Sciatic nerve (tissue), 2 donors: Measurements from ENCODE around the gene SLC43A3. TPM values are rescaled to one million over a fixed set of nuclear protein-coding genes. Genes with fewer than 3 reads are reported as not detected.
"Not testable (repeated sequence)": the region's sequence is repeated elsewhere in the genome, so short reads cannot be mapped to it uniquely, and the experiment has no call there.

Experiments used
- ATAC-seq: fragments of 200-7000 bp; cut with Tn5 transposase; one replicate; pipeline ENCODE4 v1.9.1; 2020; ENCODE audit warnings: mild to moderate bottlenecking, moderate library complexity
- DNase-seq: peaks from one replicate; pipeline ENCODE4 v3.0.0-alpha.2; 2020; ENCODE audit warnings: low spot score
- intact Hi-C: fragments of 100-400 bp; cut with DNase I; formaldehyde crosslinking; loops from one replicate; pipeline ENCODE4 v1.14.2; 2022
- total RNA-seq: library from RNA; stranded (reverse); fragmentation: NEBNext Ultra II Directional; extraction: Animal tissue kit (Norgen Biotek cat#: 25700); gene quantifications from one replicate; pipeline ENCODE4 v1.2.1, GENCODE V29; 2021
- donor health status: DM: no; HTN: no; CAD: no.
- donor health status: DM: no; HTN: no; CAD: no.

The SLC43A3 gene
- total RNA-seq, 1 donor from 2014 or later = 75.4 TPM

DNA sequence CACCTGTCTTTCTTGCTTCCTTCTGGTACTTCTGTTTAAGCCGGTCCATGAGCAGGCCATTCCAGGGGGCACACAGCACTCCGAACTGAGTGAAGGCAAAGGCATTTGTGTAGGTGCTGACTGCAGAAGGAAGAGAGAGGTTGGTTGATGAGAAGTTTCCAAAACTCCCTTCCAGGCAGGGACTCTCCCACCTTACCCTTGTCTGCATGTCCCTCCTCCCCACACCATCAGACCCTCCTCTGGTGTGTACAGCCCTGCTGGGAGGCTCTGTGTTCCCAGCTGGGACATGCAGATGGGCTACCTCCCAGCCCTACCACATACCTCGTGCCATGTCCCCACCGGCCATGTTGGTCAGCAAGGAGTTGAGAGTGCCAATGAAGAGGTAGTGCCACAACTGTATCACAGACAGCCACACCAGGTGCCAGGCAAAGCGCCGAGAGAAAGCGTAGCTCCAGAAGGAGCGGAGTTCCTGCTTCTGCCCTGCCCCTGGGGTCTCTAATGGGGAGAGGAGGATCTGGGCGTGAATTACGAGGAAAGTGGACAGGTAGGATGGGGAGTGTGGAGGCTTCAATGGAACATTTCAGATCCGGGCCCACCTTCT lies 12.2 kb downstream of the SLC43A3 start:
- ATAC-seq = no peak
- intact Hi-C loops = loop anchor here (1.0 kb wide), 1 partner anchor 38 kb away; no protein-coding TSS in a partner anchor
- DNase-seq = no peak

DNA sequence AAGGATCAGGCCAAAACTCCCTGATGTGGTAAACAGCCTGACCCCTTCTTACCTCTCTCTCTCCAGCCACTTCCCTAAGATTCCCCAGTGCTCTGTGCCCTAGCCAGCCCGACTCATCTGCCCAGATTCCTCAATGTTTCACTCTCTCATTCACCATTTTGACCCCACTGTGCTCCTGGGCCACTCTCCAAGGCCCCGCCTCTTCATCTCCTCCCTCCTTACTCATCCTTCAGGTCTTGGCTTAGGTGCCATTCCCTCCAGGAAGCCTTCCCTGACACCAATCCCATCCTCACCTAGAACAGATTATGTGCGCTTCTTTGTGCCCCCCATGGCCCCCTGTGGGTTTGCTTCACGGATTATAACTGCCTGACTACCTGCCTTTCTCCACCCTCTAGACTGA lies 13.2 kb downstream of the SLC43A3 start:
- ATAC-seq (no peak), DNase-seq (no peak)
- intact Hi-C loops = loop anchor here (1.0 kb wide), 1 partner anchor 37 kb away; no protein-coding TSS in a partner anchor

DNA sequence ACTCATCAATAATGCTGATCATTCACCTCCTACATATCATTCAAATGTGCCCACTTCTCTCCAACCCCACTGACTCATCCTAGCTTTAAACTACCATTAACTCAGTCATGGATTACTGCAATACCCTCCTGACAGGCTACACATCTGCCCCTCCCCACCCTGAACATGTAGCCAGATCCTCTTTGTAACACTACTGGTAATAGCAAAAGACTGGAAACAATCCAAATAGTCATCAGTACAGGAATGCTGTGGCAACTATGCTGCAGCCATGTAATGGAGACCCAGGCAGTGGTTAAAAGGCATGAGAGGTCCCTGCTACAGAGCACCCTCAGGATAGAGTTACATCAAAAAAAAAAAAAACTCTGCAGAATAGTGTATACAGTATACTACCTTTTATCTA lies 16.6 kb downstream of the SLC43A3 start:
- DNase-seq (no peak), ATAC-seq (no peak)
- intact Hi-C loops = no loop called here

DNA sequence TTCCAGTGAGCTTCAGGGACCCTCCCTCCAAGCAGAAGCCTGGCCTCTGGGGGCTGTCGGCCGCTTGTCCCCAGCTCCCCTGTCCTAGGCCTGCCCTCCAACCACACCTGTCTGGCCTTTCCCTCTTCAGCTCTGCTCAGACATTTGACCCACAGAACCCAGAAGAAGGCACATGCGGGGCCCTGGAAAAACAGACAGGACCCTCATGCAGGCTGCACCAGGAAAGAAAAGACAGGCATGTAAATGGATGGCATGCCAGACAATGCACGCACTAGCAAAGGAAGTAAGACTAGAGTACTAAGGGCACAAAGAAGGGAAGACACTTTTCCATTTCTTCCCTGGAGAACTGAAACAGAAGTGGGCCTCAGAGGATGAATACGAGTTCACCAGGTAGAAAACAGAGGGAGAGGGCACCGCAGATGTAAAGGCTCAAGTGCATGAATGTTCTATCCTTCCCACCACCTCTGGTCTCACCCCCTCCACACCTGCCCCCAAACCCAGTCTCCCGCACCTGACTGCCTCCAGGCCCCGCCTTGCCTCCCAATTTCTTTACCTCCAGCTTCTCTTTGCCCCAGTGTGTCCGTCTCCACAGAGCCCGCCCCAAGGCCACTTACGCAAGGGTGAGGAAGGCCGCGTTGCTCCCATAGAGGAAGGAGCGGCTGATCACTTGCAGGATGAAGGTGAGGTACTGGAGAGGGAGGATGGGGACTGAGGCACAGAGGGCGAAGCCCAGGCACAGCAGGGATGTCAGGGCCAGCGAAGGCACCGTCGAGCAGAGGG lies 17.4 kb downstream of the SLC43A3 start:
- DNase-seq = no peak
- no peak for ATAC-seq
- intact Hi-C loops = no loop called here

DNA sequence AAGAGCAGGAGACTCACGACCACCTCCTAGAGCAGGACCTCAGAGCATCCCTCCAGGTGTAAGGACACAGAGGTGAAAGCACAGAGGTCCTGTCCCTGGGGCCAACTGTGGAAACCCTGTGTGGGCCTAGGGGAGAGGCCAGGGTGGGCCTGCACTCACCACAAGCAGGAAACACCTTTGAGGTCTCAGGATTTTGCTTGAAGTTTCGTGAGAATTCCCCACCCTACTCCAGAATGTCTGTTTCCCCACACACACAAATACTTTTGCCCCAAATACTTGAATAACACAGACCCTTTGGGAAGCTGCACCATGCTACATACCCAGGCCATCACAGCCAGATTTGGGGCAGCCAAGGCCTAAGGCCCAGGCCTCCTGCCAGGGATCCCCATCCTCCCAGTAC lies 18.1 kb downstream of the SLC43A3 start:
- ATAC-seq = no peak
- no peak for DNase-seq
- intact Hi-C loops = no loop called here

DNA sequence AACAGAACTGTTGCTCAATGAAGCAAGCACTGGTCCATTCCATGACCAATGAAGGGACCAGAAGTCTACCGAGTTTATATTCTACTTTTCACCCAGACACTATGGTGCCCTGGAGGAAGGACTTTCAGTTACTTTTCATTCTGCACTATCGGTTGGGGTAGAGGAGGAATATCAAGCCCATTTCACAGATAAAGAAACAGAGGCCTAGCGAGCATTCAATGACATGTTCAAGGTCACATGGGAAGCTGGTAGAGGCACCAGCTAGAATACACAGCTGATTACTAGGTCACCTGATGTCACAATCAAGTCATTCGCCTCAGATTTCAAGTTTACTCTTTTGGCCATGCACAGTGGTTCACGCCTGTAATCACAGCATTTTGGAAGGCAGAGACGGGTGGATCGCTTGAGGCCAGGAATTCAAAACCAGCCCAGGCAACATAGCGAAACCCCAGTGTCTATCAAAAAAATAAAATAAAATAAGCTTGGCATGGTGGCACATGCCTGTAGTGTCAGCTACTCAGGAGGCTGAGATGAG lies 18.9 kb downstream of the SLC43A3 start:
- no peak for ATAC-seq

DNA sequence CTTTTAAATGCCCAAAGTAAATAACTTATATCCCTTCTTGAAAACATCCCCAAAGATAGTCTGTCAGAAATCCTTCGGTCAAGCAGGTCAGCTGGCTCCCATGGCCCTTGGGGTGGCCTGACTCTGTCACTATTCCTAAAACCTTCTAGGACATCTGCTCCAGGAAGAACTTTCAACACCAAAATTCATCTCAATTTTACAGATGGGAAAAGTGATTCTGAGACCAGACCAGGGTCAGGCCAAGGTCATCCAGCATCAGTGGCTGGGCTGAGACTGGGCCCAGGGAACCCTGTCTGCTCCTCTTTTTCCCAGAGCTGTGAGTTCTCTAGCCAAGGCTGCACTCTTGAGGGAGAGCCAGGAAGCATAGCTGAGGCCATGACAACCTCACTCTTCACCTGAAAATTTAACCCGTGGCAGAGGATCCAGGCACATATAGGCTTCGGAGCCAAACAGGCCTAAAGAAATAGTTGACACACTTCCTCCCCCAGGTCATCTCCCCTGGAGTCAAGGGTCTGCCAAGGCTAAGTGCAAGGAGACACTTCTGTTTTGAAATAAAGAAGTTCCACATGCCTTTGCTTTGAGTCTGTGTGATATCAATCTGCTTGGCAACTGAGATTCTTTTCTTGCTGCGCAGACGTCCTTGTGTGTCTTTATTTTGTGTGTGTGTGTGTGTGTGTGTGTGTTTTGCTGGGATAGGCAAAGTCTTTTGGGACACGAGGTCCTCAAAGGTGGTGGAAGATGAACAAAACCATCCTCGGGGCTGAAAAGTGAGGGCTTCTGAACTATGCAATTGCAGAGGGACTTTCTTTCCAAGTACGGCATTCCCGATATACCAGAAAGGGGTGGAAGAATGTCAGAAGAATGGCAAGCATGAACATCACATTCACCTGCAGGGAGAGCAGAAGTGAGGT lies 19.7 kb downstream of the SLC43A3 start:
- intact Hi-C loops = no loop called here
- DNase-seq = no peak
- ATAC-seq = peak; percentile 56

More for the DNA sequence above, 18.9 kb downstream of the SLC43A3 start:
- intact Hi-C loops = no loop called here
- no peak for DNase-seq

DNA sequence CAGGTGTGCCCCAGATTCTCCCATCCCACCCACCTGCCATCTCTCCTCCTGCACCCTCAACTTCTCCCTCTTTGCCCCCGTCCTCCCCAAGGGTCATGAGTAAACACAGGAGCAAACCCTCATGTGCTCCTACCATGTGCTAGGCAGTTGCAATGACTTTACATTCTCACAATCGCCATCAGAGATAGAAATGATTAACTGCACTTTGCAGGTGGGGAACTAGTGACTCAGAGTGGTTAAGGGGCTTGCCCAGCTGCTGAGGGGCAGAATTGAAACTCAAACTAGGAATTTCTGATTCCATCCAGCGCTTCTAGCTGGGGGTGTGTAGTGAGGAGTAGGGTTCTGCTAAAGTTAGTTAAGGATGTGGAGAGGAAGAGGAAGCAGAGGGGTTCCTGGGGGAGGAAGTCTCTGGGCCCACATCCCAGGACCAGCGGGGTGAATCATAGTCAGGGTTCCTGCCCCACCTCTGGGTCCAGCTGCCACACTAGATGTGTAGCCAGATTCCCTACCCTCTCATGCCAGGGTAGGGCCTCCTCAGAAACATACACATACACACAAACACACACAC lies 20.5 kb downstream of the SLC43A3 start:
- no peak for DNase-seq
- intact Hi-C loops = no loop called here
- ATAC-seq = peak; percentile 46

DNA sequence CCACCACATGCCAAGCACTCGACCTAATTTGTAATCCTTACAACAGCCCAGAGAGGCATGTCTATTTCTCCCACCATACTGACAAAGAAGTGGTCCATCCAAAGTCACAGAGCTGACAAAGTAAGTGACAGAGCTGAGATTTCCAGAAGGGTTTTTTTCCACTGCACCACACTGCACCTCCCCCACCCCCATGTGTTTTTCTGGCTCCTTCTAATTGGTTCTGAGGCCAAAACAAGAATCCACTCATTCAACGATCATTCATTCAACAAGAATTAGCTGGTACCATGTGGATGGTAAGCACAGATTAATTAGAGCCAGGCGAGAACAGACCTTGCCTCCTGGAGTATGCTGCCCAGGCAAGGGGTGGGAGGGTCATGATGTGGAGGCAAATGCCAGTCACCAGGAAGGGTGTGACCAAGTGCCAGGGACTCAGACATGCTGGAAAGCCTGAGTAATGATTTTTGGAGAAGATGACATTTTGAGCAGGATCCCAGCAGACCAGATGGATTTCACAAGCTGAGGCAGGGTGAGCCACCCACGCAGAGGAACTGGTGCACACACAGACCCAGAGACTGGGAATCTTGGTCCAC lies 21.6 kb downstream of the SLC43A3 start:
- ATAC-seq = no peak
- DNase-seq = no peak
- intact Hi-C loops = no loop called here

DNA sequence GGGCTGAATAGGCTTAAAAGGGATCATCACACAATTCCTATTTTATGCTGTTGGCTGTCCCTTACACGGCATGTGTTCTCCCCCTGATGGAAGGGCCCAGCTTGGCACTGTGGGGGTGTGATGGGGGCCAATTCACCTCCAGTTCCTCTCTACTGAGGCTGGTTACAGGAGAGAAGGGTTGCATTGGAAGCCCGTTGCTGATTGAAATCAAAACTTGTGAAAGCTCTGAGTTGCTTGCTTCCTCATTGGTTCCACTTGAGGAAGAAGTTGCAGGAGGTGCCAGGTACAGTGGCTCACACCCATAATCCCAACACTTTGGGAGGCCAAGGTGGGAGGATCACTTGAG lies 23.1 kb downstream of the SLC43A3 start:
- no peak for ATAC-seq
- no peak for DNase-seq

DNA sequence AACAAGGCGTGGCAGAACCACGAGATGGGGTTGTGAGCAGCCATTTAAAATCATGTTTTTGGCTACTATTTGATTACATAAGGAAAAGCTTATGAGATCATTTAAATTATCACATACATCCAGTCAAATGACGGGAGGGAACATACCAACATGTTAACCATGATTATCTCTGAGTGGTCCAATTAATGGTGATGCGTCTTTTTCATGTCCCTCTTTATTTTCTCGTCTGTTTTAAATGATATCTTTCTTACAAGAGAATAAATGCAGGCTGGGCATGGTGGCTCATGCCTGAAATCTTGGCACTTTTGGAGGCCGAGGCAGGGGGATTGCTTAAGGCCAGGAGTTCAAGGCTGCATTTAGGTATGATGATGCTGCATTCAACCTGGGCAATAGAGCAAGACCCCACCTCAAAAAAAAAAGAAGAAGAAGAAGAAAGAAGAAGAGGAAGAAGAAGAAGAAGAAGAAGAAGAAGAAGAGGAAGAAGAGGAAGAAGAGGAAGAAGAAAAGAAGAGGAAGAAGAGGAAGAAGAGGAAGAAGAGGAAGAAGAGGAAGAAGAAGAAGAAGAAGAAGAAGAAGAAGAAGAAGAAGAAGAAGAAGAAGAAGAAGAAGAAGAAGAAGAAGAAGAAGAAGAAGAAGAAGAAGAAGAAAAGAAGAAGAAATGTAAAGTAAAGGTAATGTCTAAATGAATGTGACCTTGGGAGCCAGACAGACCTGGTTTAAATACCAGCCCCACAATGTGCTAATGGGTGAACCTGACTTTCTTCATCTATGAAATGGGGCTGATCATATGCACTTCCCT lies 23.7 kb downstream of the SLC43A3 start:
- DNase-seq, intact Hi-C loops, ATAC-seq: not testable (repeated sequence)

More for the DNA sequence above, 23.1 kb downstream of the SLC43A3 start:
- intact Hi-C loops = no loop called here

DNA sequence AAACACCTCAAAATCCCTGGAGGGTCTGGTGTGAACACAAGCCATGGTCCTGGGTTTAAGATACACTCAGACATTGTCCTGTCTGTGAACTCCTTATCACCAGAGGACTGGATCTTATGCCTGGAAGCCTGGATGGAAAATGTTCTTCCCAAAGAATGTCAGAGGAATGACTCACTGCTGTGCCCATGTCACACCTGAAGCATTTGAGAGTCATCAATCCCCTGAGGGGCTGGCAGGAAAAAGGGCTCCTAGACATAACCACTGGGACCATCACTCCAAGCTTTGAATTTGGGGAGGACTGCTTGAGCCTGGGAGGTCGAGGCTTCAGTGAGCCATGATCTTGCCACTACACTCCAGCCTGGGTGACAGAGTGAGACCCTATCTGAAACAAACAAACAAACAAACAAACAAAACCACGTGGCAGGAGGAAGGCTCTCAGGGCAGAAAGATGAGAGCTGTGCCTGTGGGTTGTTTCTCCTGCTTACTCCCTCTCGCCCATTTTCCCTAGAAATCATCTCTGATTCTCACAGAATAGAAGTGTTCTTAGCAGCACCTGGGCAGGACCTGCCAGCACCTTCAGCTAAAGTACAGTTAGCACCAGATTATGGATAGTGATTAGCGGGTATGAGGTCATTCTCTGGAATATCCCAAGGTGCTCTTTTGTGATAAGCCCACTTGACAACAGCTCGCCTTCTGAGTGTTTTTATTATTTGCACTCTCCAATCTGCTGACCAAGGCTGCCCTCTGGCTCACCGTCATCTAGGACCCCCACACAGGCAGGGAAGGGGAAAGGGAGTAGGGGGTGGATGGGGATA lies 24.5 kb downstream of the SLC43A3 start:
- DNase-seq (no peak), ATAC-seq (no peak)
- intact Hi-C loops = no loop called here

DNA sequence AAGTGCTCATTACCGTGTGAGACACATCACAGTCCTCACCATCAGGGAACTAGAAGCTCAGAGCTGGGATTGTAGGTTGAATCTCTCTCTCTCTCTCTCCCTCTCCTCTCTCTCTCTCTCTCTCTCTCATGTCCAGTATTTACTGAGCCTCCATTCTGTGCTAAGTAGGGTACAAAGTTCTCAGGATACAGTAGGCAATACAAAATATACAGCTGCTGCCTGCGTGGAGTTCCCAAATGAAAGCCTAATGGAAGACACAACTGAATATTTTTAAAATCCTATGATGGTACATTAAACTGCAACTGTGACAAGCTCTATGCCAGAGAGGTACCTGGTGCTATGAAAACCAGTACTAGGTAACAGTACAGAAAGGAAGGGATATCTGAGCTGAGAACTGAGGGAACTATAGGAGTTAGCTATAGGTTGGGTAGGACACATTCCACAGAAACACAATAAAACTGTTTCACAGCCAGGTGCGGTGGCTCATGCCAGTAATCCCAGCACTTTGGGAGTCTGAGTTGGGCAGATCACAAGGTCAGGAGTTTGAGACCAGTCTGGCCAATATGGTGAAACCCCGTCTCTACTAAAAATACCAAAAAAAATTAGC lies 26.8 kb downstream of the SLC43A3 start:
- ATAC-seq = no peak
- DNase-seq = no peak
- intact Hi-C loops = no loop called here

DNA sequence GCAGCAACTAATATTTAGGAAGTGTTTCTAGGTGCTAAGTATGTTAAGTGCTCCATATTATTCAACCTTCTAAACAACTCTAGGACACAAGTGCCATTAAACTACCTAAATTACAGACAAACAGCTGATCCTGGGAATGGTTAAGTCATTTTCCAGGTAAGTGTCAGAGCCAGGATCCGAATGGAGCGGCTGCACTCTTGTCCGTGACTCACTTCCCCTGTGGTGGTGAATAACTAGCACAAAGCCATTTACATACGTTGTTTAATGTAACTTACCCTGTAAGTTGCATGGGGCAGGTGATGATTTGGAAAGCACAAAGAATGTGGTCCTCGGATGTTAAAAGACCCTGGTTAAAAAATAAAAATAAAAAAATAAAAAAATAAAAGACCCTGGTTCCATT lies 27.7 kb downstream of the SLC43A3 start:
- no peak for DNase-seq
- ATAC-seq = no peak
- intact Hi-C loops = no loop called here

DNA sequence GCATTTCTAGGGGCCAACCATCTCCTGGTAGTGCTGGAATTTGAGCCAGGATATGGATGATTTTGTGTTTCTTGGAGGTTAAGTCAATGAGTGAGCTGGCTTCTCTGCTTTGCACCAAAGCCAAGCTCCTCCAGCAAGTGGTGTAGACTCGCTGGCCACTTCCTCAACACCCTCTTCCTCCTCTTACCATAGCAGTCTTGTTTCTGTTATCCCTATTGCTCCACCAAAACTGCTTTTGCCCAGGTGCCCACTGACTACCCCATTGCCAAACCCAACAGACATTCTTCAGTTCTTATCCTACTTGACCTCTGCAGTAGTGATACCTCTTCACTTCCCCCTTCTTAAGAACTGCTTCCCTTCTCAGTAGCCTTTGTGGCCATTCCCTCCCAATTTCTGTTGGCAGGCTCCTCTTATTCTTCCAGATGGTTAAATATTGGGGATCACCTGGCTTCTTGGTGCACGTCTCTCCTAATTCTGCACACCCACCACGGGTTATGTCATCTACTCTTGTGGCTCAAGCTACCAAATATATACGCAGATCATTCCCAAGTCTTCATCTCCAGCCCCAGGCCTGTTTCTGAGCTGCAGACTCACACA lies 29.4 kb downstream of the SLC43A3 start:
- no peak for ATAC-seq
- intact Hi-C loops = no loop called here
- DNase-seq = no peak

DNA sequence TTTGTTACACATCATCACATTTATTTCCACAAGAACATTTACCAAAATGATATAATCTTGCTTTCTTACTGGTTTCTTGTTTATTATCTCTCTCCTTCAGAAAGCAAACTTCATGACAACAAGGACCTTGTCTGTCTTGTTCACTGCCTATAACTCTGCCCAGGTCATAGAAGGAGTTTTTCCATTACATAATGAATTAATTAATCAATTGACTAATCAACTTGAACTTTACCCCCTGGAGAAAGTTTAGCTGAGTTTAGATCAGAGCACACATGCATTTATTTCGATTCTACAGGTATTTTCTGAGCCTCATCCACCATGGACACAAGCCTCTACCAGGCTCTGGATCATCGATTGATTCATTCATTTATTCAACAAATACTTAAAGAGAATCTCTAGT lies 30.2 kb downstream of the SLC43A3 start:
- no peak for DNase-seq
- intact Hi-C loops = no loop called here
- no peak for ATAC-seq
